Fibroblast of the aortic adventitia (primary cell): ENCODE results near the gene SUSD4. TPM values are rescaled to one million over a fixed set of nuclear protein-coding genes. Genes with fewer than 3 reads are reported as not detected.

Source experiments
- DNase-seq: peaks from one replicate; pipeline ENCODE4 v3.0.0-alpha.2; 2010; ENCODE audit warnings: low read depth
- H3K4me3 ChIP-seq: 2 replicates; pipeline ENCODE4 v1.5.1; 2011; ENCODE audit warnings: low read depth, mild to moderate bottlenecking, control low read depth, low read length, moderate library complexity
- total RNA-seq: library from RNA; depleted of rRNA; stranded (reverse); fragments of >200 nt; gene quantifications from 2 replicates; pipeline ENCODE4 v1.2.3, GENCODE V29; 2012; ENCODE audit warnings: low replicate concordance
- TF ChIP-seq, protein P1 (sequence below): IDR thresholded peaks from 2 replicates; pipeline ENCODE4 v1.5.1; 2011; ENCODE audit warnings: mild to moderate bottlenecking, low read length, control low read depth, inconsistent platforms; ENCODE audit not compliant: insufficient read depth

SUSD4 gene
- total RNA-seq, 1 donor, result 0.18 TPM

DNA sequence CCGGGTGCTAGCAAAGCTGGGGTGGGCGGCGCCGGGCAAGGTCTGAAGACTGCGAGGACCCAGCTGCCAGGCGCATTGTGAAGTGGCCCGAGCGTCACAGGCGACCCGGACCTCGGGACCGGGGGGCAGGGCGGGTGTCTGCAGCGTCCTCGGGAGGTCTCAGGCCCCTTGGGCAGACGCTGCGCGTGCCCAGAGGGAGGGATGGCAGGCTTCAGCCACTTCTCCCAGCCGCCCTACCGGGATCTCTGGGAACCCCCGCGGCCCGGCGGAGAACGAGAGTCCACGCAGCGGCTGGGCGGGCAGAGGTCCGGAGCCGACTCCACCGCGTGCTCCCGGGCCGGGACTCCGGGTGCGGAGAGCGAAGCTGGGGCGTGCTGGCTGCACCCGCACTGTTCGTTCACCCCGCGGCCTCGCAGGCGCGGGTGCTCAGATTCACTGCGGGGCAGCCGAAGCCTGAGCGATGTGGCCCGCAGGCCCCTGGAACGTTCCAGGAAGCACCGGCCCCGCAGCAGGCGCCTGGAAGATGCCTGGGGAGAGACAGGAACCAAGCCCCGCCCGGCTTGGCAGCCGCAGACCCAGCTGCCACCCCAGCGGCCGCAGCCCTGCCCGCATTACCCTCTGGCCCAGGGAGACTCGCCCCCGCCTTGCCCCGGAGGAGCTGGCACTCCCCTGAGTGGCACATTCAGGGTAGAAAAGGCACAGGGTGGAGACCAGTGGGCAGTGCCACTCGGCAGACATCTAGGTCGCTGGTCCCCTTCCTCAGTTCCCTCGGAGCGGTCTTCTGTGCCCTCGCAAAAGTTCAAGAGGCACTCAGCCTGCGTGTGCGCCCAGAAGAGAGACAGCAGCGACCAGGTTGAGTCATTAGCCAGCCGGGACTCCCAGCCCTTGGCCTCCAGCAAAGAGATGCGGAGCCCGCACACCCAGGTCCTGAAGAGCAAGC is 29.6 kb upstream of the SUSD4 start, which contains the start of gene CCDC185:
Gene CCDC185, plus strand, starts transcription at position 141 of the 940 bp plus-strand sequence. Its CDS starts 61 bp downstream, at position 202.
- DNase-seq, result no peak
- TF ChIP-seq, protein P1, sequence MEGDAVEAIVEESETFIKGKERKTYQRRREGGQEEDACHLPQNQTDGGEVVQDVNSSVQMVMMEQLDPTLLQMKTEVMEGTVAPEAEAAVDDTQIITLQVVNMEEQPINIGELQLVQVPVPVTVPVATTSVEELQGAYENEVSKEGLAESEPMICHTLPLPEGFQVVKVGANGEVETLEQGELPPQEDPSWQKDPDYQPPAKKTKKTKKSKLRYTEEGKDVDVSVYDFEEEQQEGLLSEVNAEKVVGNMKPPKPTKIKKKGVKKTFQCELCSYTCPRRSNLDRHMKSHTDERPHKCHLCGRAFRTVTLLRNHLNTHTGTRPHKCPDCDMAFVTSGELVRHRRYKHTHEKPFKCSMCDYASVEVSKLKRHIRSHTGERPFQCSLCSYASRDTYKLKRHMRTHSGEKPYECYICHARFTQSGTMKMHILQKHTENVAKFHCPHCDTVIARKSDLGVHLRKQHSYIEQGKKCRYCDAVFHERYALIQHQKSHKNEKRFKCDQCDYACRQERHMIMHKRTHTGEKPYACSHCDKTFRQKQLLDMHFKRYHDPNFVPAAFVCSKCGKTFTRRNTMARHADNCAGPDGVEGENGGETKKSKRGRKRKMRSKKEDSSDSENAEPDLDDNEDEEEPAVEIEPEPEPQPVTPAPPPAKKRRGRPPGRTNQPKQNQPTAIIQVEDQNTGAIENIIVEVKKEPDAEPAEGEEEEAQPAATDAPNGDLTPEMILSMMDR, result no peak
- peak within 1 kb of the TSS; percentile 17 for H3K4me3 ChIP-seq

DNA sequence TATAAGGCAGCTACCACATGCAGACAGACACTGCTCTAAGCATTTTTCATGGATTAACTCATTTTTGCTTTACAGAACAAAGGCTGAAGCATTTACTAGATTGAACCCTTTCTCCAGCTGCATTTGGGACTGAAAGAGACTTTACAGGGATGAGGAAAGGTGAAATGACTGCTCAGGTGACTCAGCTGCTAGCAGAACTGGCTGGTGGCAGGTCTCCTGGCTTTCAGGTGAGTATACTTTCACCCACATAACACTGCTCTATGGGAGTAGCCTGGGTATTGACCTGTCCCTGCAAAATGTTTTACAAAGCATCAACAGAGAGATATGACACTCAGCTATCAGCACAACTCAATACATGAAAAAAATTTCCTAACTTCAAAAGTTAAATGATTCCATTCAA is 26.6 kb upstream of the SUSD4 start:
- no peak for DNase-seq
- H3K4me3 ChIP-seq, result no peak overlapping the region
- TF ChIP-seq, protein P1, result no peak

DNA sequence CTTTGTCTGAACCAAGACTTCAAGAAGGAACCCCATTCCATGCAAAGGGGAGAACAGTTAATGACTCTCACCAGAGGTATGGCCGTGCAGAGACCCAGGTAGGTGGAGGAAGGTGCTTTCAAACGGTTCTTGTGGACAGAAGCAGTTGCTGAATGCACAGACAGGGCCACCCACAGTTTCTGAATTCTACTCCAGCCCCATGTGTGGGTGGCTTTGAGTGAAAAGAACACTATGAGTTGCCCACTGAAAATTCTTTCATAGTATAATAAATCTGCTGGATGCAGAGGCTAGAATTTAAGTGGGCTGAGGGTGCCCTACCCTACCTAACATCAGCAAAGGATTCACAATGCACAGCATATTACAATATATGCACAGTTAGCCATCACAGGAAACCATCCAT is 22.0 kb upstream of the SUSD4 start:
- H3K4me3 ChIP-seq, result no peak overlapping the region
- no peak for DNase-seq
- TF ChIP-seq, protein P1, result no peak

DNA sequence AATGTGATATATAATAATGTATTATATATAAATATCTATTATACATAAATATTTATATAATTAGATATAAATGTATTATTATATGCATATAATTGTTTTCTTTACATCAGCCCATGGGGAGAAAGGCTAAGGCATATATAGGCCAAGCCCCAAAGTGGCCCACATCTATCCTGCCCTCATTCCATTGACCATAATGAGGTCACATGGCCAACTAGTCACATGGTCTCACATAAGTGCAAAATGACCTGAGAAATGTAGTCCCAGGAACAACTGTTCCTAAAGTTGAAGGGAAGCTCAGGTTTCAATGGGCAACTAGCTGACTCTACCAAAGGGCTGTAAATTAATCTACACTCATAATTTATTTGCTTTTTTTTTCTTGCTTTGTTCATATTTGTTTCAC is 14.8 kb upstream of the SUSD4 start:
- H3K4me3 ChIP-seq, result no peak overlapping the region
- no peak for DNase-seq
- TF ChIP-seq, protein P1, result no peak

DNA sequence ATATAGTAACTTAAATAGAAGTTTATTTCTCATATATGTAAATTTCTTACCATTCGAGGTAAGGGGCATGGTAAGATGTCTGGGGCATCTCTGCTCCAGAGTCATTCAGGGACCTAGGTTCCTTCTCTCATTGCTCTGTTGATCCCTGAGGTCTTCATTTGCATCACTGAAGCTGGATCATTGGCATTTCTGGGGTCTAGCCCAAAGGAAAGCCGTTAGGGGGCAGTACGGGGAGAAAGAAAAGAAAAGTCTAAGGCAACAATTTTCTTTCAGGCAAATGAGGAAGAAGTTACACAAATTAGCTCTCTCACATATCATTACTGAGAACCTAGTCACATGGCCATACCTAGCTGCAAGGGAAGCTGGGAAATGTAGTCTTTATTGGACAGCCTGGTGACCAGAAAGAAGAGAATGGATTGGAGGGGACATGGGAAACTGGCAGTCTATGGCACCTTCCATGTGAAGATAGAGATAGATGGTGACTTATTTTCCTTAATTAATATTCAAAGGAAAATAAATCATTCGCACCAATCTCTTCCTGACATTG is 10.2 kb upstream of the SUSD4 start:
- no peak overlapping the region for H3K4me3 ChIP-seq
- TF ChIP-seq, protein P1, result no peak
- DNase-seq, result no peak

DNA sequence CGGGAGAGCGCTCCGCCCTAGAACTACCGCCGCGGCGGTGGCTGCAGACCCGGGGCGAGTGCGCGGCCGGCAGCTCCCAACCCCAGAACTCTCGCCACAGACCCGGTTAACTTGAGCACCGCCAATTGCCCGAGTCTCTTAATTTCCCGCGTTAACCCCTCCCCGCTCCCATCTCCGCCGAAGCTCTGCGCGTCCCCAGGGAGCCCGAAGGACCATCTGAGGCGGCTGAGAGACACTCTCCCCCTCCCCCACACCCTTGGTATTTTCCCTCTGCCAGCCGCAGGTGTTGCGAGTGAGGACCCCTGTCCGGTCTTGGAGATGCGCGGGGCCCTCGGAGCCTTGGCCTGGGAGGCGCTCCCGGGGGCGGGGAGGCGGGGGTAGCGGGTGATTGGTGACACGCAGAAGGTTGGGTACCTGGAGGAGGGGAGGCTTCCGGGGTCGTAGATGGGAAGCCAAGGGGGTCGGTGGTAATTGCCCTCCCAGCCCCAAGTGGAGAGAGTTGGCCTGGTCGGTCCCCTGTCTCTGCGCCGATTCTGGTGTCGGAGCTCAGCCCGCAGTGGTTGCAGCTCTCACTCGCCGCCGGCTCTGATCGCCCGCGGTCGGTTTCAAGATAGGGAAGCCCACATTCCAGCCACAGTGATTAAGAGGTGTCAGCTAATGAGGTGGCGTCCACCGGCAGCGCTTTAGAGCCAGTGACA is 858 bp upstream of the SUSD4 start:
- no peak for DNase-seq
- no peak overlapping the region for H3K4me3 ChIP-seq
- TF ChIP-seq, protein P1, result no peak
